Keratinocyte (primary cell): ENCODE data around the gene SETD1B. TPM values are rescaled to one million over a fixed set of nuclear protein-coding genes. Genes with fewer than 3 reads are reported as not detected.

Source experiments
- DNase-seq: peaks from one replicate; pipeline ENCODE4 v3.0.0-alpha.2; 2011; ENCODE audit warnings: low read depth, missing footprints, low spot score
- FAIRE-seq: peaks from 2 replicates; lab custom pipeline; 2011; peaks lifted over from hg19 to GRCh38; lab: Jason Lieb, UNC
- H2AFZ ChIP-seq: 2 replicates; pipeline ENCODE4 v1.6.0; 2012; ENCODE audit warnings: low read length, control low read depth, inconsistent platforms; ENCODE audit not compliant: control insufficient read depth
- H3K27ac ChIP-seq: 2 replicates; pipeline ENCODE4 v1.5.1; 2011; ENCODE audit warnings: low read length; ENCODE audit not compliant: control insufficient read depth, insufficient read depth
- H3K27me3 ChIP-seq: 3 replicates; pipeline ENCODE4 v1.6.0; 2011; ENCODE audit warnings: low read length; ENCODE audit not compliant: control insufficient read depth, insufficient read depth; ENCODE audit errors: extremely low read depth
- H3K36me3 ChIP-seq, 2 experiments: 2 replicates in 1 of 2; 3 replicates in 1 of 2; pipeline ENCODE4 v1.5.1; 2011; ENCODE audit warnings: low read length in 2 of 2, mild to moderate bottlenecking in 1 of 2; ENCODE audit not compliant: control insufficient read depth in 2 of 2, insufficient read depth in 2 of 2; ENCODE audit errors: extremely low read depth in 1 of 2
- H3K4me1 ChIP-seq: 3 replicates; pipeline ENCODE4 v1.5.1; 2011; ENCODE audit warnings: low read length; ENCODE audit not compliant: control insufficient read depth, insufficient read depth; ENCODE audit errors: extremely low read depth
- H3K4me2 ChIP-seq: 3 replicates; pipeline ENCODE4 v1.6.0; 2011; ENCODE audit warnings: low read depth, low read length; ENCODE audit not compliant: control insufficient read depth, insufficient read depth; ENCODE audit errors: extremely low read depth
- H3K4me3 ChIP-seq, 3 experiments: fragments of 200-600 bp in 1 of 3; sonication (generic) in 1 of 3; 2 replicates in 2 of 3; 3 replicates in 1 of 3; pipeline ENCODE4 v1.5.1; 2011 to 2016; ENCODE audit warnings: low read length in 3 of 3, mild to moderate bottlenecking in 3 of 3, control low read depth in 2 of 3, inconsistent platforms in 1 of 3, low read depth in 1 of 3, mixed read lengths in 1 of 3, mixed run types in 1 of 3, moderate library complexity in 1 of 3; ENCODE audit not compliant: control insufficient read depth in 2 of 3, insufficient read depth in 2 of 3; ENCODE audit errors: extremely low read depth in 1 of 3
- H3K79me2 ChIP-seq: 2 replicates; pipeline ENCODE4 v1.6.0; 2012; ENCODE audit warnings: low read length; ENCODE audit not compliant: control insufficient read depth, insufficient read depth
- H3K9ac ChIP-seq: 3 replicates; pipeline ENCODE4 v1.6.0; 2011; ENCODE audit warnings: low read length; ENCODE audit not compliant: control insufficient read depth, insufficient read depth; ENCODE audit errors: extremely low read depth
- H3K9me1 ChIP-seq: 3 replicates; pipeline ENCODE4 v1.6.0; 2011; ENCODE audit warnings: low read length; ENCODE audit not compliant: control insufficient read depth, insufficient read depth; ENCODE audit errors: extremely low read depth
- H3K9me3 ChIP-seq: 2 replicates; pipeline ENCODE4 v1.5.1; 2012; ENCODE audit warnings: low read depth, low read length; ENCODE audit not compliant: control insufficient read depth
- H4K20me1 ChIP-seq: 3 replicates; pipeline ENCODE4 v1.6.0; 2011; ENCODE audit warnings: low read length; ENCODE audit not compliant: control insufficient read depth, insufficient read depth; ENCODE audit errors: extremely low read depth
- CTCF ChIP-seq, 3 experiments: IDR thresholded peaks in 1 of 3; conservative IDR thresholded peaks in 1 of 3; optimal IDR thresholded peaks in 1 of 3; 2 replicates in 2 of 3; 3 replicates in 1 of 3; pipeline versions ENCODE3 to v1.5.1; 2011; ENCODE audit warnings: low read length in 3 of 3, mild to moderate bottlenecking in 3 of 3, moderate library complexity in 2 of 3, control low read depth in 1 of 3, inconsistent platforms in 1 of 3; ENCODE audit not compliant: insufficient read depth in 2 of 3; ENCODE audit errors: extremely low read depth in 1 of 3
- EZH2 ChIP-seq: IDR thresholded peaks from one replicate; pipeline ENCODE4 v1.6.1; 2012; ENCODE audit warnings: inconsistent platforms, mild to moderate bottlenecking, low read length, moderate library complexity
- dilution Hi-C: fragments of 300-500 bp; cut with MboI; formaldehyde crosslinking; loops from one replicate; pipeline ENCODE4 v1.7.0; 2020; ENCODE audit warnings: low sequenced_read_pairs; ENCODE audit not compliant: extremely low pct_ligation_motif_present
- polyA plus RNA-seq, 5 experiments: library from polyadenylated mRNA; depleted of rRNA in 3 of 5; stranded (reverse) in 3 of 5; stranded (forward) in 1 of 5; unstranded in 1 of 5; fragments of >200 nt; gene quantifications; 1 replicate in 1 of 5; 2 replicates in 3 of 5; 3 replicates in 1 of 5; pipeline versions ENCODE4 v1.2.1 to v1.2.3, GENCODE V29; 2011 to 2012; ENCODE audit warnings: missing spikeins in 2 of 5, low read depth in 1 of 5, low replicate concordance in 1 of 5

The SETD1B gene
- polyA plus RNA-seq, 1 donor (not counting 4 experiments of a cell fraction or from before 2014, with no cell fraction given), result 0.72 TPM

GRCh38 chr12:121829250-121829918, 25.6 kb downstream of the SETD1B start:
- Histone ChIP-seq H2AFZ (no peak overlapping the region), H3K9me1 (no peaks in the 10 kb centered on the region), H3K79me2 (no peaks in the 10 kb centered on the region), H3K4me1 (no peaks in the 10 kb centered on the region), H3K9ac (no peak overlapping the region), H3K27me3 (no peaks in the 10 kb centered on the region), H3K4me3 (no peak overlapping the region), H3K36me3 (peaks cover 21 to 37% of the 10 kb centered on the region in 2 experiments), H4K20me1 (peaks cover 3% of the 10 kb centered on the region), H3K4me2 (no peak overlapping the region), H3K9me3 (no peaks in the 10 kb centered on the region), H3K27ac (no peak overlapping the region)
- TF ChIP-seq CTCF (optimal IDR thresholded peaks at IDR 0.05 in 1 of 3, IDR thresholded peaks at IDR 0.05 in 1 of 3, conservative IDR thresholded peaks at IDR 0.05 in 1 of 3; ENCODE audit: extremely low read depth in 1 of 3, insufficient read depth in 2 of 3, low read length in 3 of 3) (no peak), EZH2 (no peak)
- dilution Hi-C loops, result no loop called here
- no peak for DNase-seq
- FAIRE-seq, result no peak

GRCh38 chr12:121830134-121830533, 26.3 kb downstream of the SETD1B start:
- H3K36me3 ChIP-seq, result peaks cover 19 to 35% of the 10 kb centered on the region in 2 experiments

More at GRCh38 chr12:121830134-121830533, 26.3 kb downstream of the SETD1B start:
- Histone ChIP-seq H3K27ac (no peak overlapping the region), H3K79me2 (no peaks in the 10 kb centered on the region), H3K4me2 (no peak overlapping the region), H2AFZ (no peak overlapping the region), H3K9me1 (no peaks in the 10 kb centered on the region), H3K9ac (no peak overlapping the region), H3K9me3 (no peaks in the 10 kb centered on the region), H4K20me1 (peaks cover 3% of the 10 kb centered on the region), H3K4me3 (no peak overlapping the region), H3K27me3 (no peaks in the 10 kb centered on the region), H3K4me1 (no peaks in the 10 kb centered on the region)
- no peak for DNase-seq
- dilution Hi-C loops, result no loop called here
- FAIRE-seq, result no peak
- TF ChIP-seq EZH2 (no peak), CTCF (optimal IDR thresholded peaks at IDR 0.05 in 1 of 3, IDR thresholded peaks at IDR 0.05 in 1 of 3, conservative IDR thresholded peaks at IDR 0.05 in 1 of 3; ENCODE audit: extremely low read depth in 1 of 3, insufficient read depth in 2 of 3, low read length in 3 of 3) (no peak)
